Measurements from ENCODE around the gene FBXL20.

DNA sequence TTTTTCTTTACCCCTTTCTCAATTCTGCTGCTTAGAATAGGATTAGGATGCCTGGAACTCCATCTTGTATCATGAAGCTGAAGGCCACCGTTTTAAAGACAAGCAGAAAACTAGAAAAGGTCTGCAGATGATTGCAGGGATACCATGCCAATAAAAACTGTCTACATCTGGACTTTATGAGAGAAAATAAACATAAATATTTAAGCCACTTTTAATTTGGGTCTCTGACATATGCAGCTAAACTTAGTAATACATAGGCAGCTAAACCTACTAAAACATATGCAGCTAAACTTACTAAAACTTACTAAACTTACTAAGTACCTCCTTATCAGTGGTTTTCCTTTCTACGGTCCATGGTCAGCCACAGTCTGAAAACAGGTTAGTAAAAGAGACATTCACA lies 48.4 kb downstream of the FBXL20 start:
- TF ChIP-seq, protein P1, sequence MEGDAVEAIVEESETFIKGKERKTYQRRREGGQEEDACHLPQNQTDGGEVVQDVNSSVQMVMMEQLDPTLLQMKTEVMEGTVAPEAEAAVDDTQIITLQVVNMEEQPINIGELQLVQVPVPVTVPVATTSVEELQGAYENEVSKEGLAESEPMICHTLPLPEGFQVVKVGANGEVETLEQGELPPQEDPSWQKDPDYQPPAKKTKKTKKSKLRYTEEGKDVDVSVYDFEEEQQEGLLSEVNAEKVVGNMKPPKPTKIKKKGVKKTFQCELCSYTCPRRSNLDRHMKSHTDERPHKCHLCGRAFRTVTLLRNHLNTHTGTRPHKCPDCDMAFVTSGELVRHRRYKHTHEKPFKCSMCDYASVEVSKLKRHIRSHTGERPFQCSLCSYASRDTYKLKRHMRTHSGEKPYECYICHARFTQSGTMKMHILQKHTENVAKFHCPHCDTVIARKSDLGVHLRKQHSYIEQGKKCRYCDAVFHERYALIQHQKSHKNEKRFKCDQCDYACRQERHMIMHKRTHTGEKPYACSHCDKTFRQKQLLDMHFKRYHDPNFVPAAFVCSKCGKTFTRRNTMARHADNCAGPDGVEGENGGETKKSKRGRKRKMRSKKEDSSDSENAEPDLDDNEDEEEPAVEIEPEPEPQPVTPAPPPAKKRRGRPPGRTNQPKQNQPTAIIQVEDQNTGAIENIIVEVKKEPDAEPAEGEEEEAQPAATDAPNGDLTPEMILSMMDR (IDR thresholded peaks at IDR 0.05; ENCODE audit: extremely low read depth in 1 of 2, insufficient read depth in 1 of 2, low read depth in 1 of 2, low read length in 2 of 2), result no peak
- TF ChIP-seq POLR2A (IDR thresholded peaks at IDR 0.05; ENCODE audit: low read depth, low read length) (no peak), JUN (IDR thresholded peaks at IDR 0.05; ENCODE audit: borderline replicate concordance, insufficient read depth, insufficient read length, low read depth) (no peak), POLR2AphosphoS5 (IDR thresholded peaks at IDR 0.05; ENCODE audit: insufficient read depth, low read depth, low read length) (no peak), MYC (IDR thresholded peaks at IDR 0.05; ENCODE audit: low read depth, low read length) (no peak), EZH2 (IDR thresholded peaks at IDR 0.05; ENCODE audit: borderline replicate concordance, low read depth, low read length, severe bottlenecking) (no peak), FOS (IDR thresholded peaks at IDR 0.05; ENCODE audit: borderline replicate concordance, insufficient read depth, low read length) (no peak), GATA2 (IDR thresholded peaks at IDR 0.05; ENCODE audit: insufficient read depth, insufficient read length, low read depth, low read length) (no peak)
- TF ChIP-seq, protein P2, sequence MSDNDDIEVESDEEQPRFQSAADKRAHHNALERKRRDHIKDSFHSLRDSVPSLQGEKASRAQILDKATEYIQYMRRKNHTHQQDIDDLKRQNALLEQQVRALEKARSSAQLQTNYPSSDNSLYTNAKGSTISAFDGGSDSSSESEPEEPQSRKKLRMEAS (IDR thresholded peaks at IDR 0.05; ENCODE audit: insufficient read depth, insufficient read length), result no peak

Measured in endothelial cell of umbilical vein (primary cell).